WTC11 (cell line): ENCODE data around the gene MGMT. TPM values are rescaled to one million over a fixed set of nuclear protein-coding genes. Genes with fewer than 3 reads are reported as not detected.

Experiments used
- ATAC-seq: fragments of 200-7000 bp; cut with Tn5 transposase; 2 replicates; pipeline ENCODE4 v1.10.0; 2021; ENCODE audit warnings: mild to moderate bottlenecking, moderate library complexity
- CTCF ChIA-PET: fragments of 300-600 bp; sonication (Branson Sonifier 250); formaldehyde crosslinking; loops from one replicate; lab custom pipeline; 2021; ENCODE audit warnings: antibody characterized with exemption; lab: Charles Lee
- POLR2A ChIA-PET: fragments of 350-600 bp; sonication (Branson Sonifier 250); formaldehyde crosslinking; loops from one replicate; lab custom pipeline; 2021; ENCODE audit warnings: antibody characterized with exemption; lab: Charles Lee
- DNase-seq: peaks from one replicate; pipeline ENCODE4 v3.0.0; 2021; ENCODE audit warnings: low spot score
- H3K27ac Mint-ChIP-seq: 2 replicates; pipeline ENCODE4 v1.8.0; 2021; ENCODE audit warnings: mixed read lengths
- H3K27me3 Mint-ChIP-seq: 2 replicates; pipeline ENCODE4 v1.8.0; 2021; ENCODE audit warnings: low read depth, mild to moderate bottlenecking, moderate library complexity, mixed read lengths
- H3K36me3 Mint-ChIP-seq: 2 replicates; pipeline ENCODE4 v1.8.0; 2021; ENCODE audit warnings: mixed read lengths
- H3K4me1 Mint-ChIP-seq: 2 replicates; pipeline ENCODE4 v1.8.0; 2022; ENCODE audit warnings: mixed read lengths
- H3K4me3 Mint-ChIP-seq: 2 replicates; pipeline ENCODE4 v1.8.0; 2021; ENCODE audit warnings: mild to moderate bottlenecking, moderate library complexity, mixed read lengths
- H3K9me3 Mint-ChIP-seq: 2 replicates; pipeline ENCODE4 v1.8.0; 2021; ENCODE audit warnings: mixed read lengths
- EMX1 ChIP-seq: fragments of 250-450 bp; sonication (Bioruptor Pico); IDR thresholded peaks from 2 replicates; pipeline ENCODE4 v1.8.0; 2021; ENCODE audit warnings: mild to moderate bottlenecking
- ESRRA ChIP-seq: sonication (generic); formaldehyde crosslinking; IDR thresholded peaks from 2 replicates; pipeline ENCODE4 v1.8.1; 2022; ENCODE audit warnings: mild to moderate bottlenecking, missing genetic modification reagents, borderline replicate concordance
- ETV6 ChIP-seq: sonication (generic); formaldehyde crosslinking; IDR thresholded peaks from 2 replicates; pipeline ENCODE4 v1.8.1; 2022; ENCODE audit warnings: mild to moderate bottlenecking, missing genetic modification reagents
- FOXJ3 ChIP-seq: sonication (generic); formaldehyde crosslinking; IDR thresholded peaks from 2 replicates; pipeline ENCODE4 v1.9.0; 2021; ENCODE audit warnings: missing genetic modification reagents, mild to moderate bottlenecking, borderline replicate concordance
- FOXP1 ChIP-seq: sonication (generic); formaldehyde crosslinking; IDR thresholded peaks from 2 replicates; pipeline ENCODE4 v1.8.0; 2022; ENCODE audit warnings: missing genetic modification reagents, mild to moderate bottlenecking, moderate library complexity, borderline replicate concordance
- GRHL2 ChIP-seq: fragments of 250-450 bp; sonication (Bioruptor Pico); IDR thresholded peaks from 2 replicates; pipeline ENCODE4 v1.8.0; 2022; ENCODE audit warnings: mild to moderate bottlenecking, moderate library complexity; ENCODE audit not compliant: insufficient replicate concordance, severe bottlenecking
- GTF2I ChIP-seq: fragments of 250-450 bp; sonication (Bioruptor Pico); conservative IDR thresholded peaks from 2 replicates; pipeline ENCODE4 v1.4.0; 2021; ENCODE audit warnings: mild to moderate bottlenecking
- IRF2 ChIP-seq: sonication (generic); formaldehyde crosslinking; IDR thresholded peaks from 2 replicates; pipeline ENCODE4 v1.8.0; 2022; ENCODE audit warnings: low read depth, missing genetic modification reagents, borderline replicate concordance
- JAZF1 ChIP-seq: fragments of 250-450 bp; sonication (Bioruptor Pico); IDR thresholded peaks from 2 replicates; pipeline ENCODE4 v1.9.0; 2021; ENCODE audit warnings: moderate library complexity, mild to moderate bottlenecking, inconsistent platforms
- OVOL2 ChIP-seq: fragments of 250-450 bp; sonication (Bioruptor Pico); IDR thresholded peaks from 2 replicates; pipeline ENCODE4 v1.9.0; 2021; ENCODE audit warnings: mild to moderate bottlenecking, borderline replicate concordance
- ZNF396 ChIP-seq: fragments of 250-450 bp; sonication (Bioruptor Pico); IDR thresholded peaks from 2 replicates; pipeline ENCODE4 v1.8.0; 2021; ENCODE audit warnings: mild to moderate bottlenecking, moderate library complexity, borderline replicate concordance
- ZNF416 ChIP-seq: fragments of 250-450 bp; sonication (Bioruptor Pico); IDR thresholded peaks from 2 replicates; pipeline ENCODE4 v1.9.0; 2021; ENCODE audit warnings: mild to moderate bottlenecking, inconsistent platforms
- total RNA-seq: library from RNA; stranded (reverse); gene quantifications from 3 replicates; pipeline ENCODE4 v1.2.3, GENCODE V29; 2021
- TF ChIP-seq, protein P1 (sequence below): sonication (generic); formaldehyde crosslinking; IDR thresholded peaks from 2 replicates; pipeline ENCODE4 v1.8.1; 2023; ENCODE audit warnings: mild to moderate bottlenecking, missing genetic modification reagents, moderate library complexity
- TF ChIP-seq, protein P2 (sequence below): fragments of 250-450 bp; sonication (Bioruptor Pico); IDR thresholded peaks from 2 replicates; pipeline ENCODE4 v1.9.0; 2021; ENCODE audit warnings: mild to moderate bottlenecking
- TF ChIP-seq, protein P3 (sequence below): sonication (generic); formaldehyde crosslinking; IDR thresholded peaks from 2 replicates; pipeline ENCODE4 v1.8.0; 2022; ENCODE audit warnings: mild to moderate bottlenecking, missing genetic modification reagents
- TF ChIP-seq, protein P4 (sequence below): sonication (generic); formaldehyde crosslinking; IDR thresholded peaks from 2 replicates; pipeline ENCODE4 v1.8.1; 2023; ENCODE audit warnings: mild to moderate bottlenecking, missing genetic modification reagents, borderline replicate concordance

Gene MGMT
- total RNA-seq, 1 experiment from 2014 or later: 11.8 TPM

DNA sequence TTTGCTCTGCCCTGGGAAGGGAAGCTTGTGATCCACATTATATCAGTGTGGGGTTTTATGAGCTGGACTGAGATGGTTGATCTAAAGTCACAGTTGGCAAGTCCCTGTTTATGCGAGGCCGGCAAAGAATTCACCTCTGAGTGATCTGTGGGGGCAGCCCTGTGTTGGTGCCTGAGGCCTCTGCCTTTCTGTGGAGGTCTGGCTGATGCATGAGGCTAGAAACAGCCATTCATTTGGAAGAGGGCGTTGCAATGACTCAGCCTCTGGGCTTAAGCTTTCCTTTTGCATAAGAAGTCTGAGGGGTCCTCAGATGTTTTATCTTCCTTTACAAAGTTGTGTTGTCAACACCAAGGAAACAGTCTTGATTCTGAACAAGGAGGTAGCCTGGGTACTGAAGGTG lies 126.9 kb downstream of the MGMT start:
- no peak for DNase-seq
- POLR2A ChIA-PET: interaction anchor here (0.6 kb wide), 1 partner anchor 193 kb away, joined by 6 read pairs; no protein-coding TSS in a partner anchor
- CTCF ChIA-PET: no interaction called here
- peaks cover 11% of the 10 kb centered on the region; the same call in 1 of the 2 replicates for H3K36me3 Mint-ChIP-seq
- TF ChIP-seq FOXJ3 (CRISPR knock-in tag) (no peak), FOXP1 (CRISPR knock-in tag) (no peak)
- TF ChIP-seq, protein P1, sequence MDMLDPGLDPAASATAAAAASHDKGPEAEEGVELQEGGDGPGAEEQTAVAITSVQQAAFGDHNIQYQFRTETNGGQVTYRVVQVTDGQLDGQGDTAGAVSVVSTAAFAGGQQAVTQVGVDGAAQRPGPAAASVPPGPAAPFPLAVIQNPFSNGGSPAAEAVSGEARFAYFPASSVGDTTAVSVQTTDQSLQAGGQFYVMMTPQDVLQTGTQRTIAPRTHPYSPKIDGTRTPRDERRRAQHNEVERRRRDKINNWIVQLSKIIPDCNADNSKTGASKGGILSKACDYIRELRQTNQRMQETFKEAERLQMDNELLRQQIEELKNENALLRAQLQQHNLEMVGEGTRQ: no peak
- TF ChIP-seq, all 79 proteins: peak for 0
- Mint-ChIP-seq H3K9me3 (0 out of 2 replicates have a peak, but pooled peaks cover 3% of the 10 kb centered on the region), H3K27me3 (no peaks in the 10 kb centered on the region), H3K4me1 (peaks cover 11% of the 10 kb centered on the region), H3K27ac (0 out of 2 replicates have a peak overlapping the region, but pooled peaks have one; percentile 93), H3K4me3 (no peak overlapping the region)
- peak; percentile 58 for ATAC-seq

DNA sequence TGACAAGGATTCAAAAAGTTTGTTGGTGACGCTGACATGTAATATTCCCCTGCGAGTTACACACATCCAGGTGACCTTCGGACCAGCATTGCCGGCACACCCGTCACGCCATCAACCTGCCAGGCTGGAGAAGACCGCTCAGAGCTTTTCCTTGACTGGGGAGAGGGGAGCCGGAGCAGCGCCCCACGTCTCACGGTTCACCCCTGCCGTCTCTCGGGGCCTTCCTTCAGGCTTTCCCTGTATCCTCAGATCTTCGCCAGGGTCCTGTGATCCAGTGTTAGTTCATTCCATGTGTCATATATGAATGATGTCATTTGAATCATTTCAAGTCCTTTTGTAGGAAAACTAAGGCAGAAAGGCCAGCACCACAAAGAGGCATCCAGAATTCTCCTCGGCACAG lies 127.8 kb downstream of the MGMT start:
- ATAC-seq (no peak), DNase-seq (no peak)
- TF ChIP-seq EMX1 (CRISPR knock-in tag) (no peak), ZNF396 (CRISPR knock-in tag) (no peak)
- TF ChIP-seq, protein P2, sequence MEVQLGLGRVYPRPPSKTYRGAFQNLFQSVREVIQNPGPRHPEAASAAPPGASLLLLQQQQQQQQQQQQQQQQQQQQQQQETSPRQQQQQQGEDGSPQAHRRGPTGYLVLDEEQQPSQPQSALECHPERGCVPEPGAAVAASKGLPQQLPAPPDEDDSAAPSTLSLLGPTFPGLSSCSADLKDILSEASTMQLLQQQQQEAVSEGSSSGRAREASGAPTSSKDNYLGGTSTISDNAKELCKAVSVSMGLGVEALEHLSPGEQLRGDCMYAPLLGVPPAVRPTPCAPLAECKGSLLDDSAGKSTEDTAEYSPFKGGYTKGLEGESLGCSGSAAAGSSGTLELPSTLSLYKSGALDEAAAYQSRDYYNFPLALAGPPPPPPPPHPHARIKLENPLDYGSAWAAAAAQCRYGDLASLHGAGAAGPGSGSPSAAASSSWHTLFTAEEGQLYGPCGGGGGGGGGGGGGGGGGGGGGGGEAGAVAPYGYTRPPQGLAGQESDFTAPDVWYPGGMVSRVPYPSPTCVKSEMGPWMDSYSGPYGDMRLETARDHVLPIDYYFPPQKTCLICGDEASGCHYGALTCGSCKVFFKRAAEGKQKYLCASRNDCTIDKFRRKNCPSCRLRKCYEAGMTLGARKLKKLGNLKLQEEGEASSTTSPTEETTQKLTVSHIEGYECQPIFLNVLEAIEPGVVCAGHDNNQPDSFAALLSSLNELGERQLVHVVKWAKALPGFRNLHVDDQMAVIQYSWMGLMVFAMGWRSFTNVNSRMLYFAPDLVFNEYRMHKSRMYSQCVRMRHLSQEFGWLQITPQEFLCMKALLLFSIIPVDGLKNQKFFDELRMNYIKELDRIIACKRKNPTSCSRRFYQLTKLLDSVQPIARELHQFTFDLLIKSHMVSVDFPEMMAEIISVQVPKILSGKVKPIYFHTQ: no peak
- ChIA-PET CTCF (no interaction called here), POLR2A (no interaction called here)
- Mint-ChIP-seq H3K27ac (no peak overlapping the region), H3K4me1 (peaks cover 11% of the 10 kb centered on the region), H3K36me3 (peaks cover 8% of the 10 kb centered on the region; the same call in 1 of the 2 replicates), H3K4me3 (no peak overlapping the region), H3K9me3 (peaks cover 6% of the 10 kb centered on the region), H3K27me3 (no peaks in the 10 kb centered on the region)

DNA sequence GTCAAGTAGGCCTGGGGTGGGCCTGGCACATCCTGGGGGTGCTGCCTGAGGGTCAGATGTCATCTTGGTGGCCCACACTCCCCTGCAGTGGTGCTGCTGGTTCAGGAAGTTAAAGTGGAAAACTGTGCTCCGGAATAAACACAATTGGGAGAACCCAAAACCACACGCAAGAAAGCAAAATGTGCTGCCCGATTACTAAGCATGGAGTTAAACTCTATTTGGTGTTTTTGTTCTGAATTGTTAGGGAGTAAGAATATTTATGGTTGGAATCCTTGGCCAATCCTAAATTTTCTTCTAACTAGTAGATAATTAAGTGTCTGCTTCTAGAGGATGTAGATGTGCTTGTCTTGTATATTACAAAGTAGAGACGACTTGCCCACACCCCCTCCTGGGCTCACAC lies 131.4 kb downstream of the MGMT start:
- TF ChIP-seq ETV6 (CRISPR knock-in tag): no peak
- no peak for TF ChIP-seq JAZF1
- no peak for TF ChIP-seq IRF2 (CRISPR knock-in tag)
- no peak for TF ChIP-seq GTF2I (CRISPR knock-in tag)
- TF ChIP-seq ESRRA (CRISPR knock-in tag): no peak
- TF ChIP-seq OVOL2 (CRISPR knock-in tag): no peak
- ChIA-PET POLR2A (no interaction called here), CTCF (no interaction called here)

DNA sequence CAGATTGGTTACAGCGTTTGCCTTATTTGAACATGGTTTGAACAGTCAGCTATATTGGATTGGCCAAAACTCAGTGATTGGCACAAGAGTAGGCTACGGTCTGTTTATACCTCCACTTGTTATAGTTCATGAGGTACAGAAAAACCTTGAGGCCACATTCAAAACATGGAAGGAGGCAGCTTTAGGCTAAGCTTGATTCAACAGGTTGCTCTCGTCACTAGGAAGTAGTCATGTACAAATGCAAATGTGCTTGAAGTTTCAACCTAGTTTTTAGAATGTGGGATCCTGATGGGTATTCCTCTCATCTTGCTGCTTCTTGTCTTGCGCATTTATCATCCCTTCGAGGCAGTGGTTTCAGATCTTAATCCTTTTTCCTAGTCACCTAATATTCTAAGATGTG lies 132.1 kb downstream of the MGMT start:
- ATAC-seq: no peak
- peaks cover 6% of the 10 kb centered on the region for H3K9me3 Mint-ChIP-seq
- no peaks in the 10 kb centered on the region for H3K27me3 Mint-ChIP-seq
- H3K4me3 Mint-ChIP-seq: no peak overlapping the region
- CTCF ChIA-PET: no interaction called here
- POLR2A ChIA-PET: no interaction called here
- no peak overlapping the region for H3K27ac Mint-ChIP-seq
- peaks cover 17% of the 10 kb centered on the region for H3K4me1 Mint-ChIP-seq
- peaks cover 8% of the 10 kb centered on the region; the same call in 1 of the 2 replicates for H3K36me3 Mint-ChIP-seq
- no peak for DNase-seq
- TF ChIP-seq, protein P3, sequence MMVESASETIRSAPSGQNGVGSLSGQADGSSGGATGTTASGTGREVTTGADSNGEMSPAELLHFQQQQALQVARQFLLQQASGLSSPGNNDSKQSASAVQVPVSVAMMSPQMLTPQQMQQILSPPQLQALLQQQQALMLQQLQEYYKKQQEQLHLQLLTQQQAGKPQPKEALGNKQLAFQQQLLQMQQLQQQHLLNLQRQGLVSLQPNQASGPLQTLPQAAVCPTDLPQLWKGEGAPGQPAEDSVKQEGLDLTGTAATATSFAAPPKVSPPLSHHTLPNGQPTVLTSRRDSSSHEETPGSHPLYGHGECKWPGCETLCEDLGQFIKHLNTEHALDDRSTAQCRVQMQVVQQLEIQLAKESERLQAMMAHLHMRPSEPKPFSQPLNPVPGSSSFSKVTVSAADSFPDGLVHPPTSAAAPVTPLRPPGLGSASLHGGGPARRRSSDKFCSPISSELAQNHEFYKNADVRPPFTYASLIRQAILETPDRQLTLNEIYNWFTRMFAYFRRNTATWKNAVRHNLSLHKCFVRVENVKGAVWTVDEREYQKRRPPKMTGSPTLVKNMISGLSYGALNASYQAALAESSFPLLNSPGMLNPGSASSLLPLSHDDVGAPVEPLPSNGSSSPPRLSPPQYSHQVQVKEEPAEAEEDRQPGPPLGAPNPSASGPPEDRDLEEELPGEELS (CRISPR knock-in tag): no peak
- TF ChIP-seq, protein P4, sequence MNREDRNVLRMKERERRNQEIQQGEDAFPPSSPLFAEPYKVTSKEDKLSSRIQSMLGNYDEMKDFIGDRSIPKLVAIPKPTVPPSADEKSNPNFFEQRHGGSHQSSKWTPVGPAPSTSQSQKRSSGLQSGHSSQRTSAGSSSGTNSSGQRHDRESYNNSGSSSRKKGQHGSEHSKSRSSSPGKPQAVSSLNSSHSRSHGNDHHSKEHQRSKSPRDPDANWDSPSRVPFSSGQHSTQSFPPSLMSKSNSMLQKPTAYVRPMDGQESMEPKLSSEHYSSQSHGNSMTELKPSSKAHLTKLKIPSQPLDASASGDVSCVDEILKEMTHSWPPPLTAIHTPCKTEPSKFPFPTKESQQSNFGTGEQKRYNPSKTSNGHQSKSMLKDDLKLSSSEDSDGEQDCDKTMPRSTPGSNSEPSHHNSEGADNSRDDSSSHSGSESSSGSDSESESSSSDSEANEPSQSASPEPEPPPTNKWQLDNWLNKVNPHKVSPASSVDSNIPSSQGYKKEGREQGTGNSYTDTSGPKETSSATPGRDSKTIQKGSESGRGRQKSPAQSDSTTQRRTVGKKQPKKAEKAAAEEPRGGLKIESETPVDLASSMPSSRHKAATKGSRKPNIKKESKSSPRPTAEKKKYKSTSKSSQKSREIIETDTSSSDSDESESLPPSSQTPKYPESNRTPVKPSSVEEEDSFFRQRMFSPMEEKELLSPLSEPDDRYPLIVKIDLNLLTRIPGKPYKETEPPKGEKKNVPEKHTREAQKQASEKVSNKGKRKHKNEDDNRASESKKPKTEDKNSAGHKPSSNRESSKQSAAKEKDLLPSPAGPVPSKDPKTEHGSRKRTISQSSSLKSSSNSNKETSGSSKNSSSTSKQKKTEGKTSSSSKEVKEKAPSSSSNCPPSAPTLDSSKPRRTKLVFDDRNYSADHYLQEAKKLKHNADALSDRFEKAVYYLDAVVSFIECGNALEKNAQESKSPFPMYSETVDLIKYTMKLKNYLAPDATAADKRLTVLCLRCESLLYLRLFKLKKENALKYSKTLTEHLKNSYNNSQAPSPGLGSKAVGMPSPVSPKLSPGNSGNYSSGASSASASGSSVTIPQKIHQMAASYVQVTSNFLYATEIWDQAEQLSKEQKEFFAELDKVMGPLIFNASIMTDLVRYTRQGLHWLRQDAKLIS (CRISPR knock-in tag): no peak
- TF ChIP-seq GRHL2 (CRISPR knock-in tag) (no peak), ZNF416 (CRISPR knock-in tag) (no peak)

More for the DNA sequence above, 131.4 kb downstream of the MGMT start:
- H3K4me3 Mint-ChIP-seq: no peak overlapping the region
- no peak for ATAC-seq
- peaks cover 8% of the 10 kb centered on the region; the same call in 1 of the 2 replicates for H3K36me3 Mint-ChIP-seq
- no peak for DNase-seq
- peaks cover 6% of the 10 kb centered on the region for H3K9me3 Mint-ChIP-seq
- no peaks in the 10 kb centered on the region for H3K27me3 Mint-ChIP-seq
- H3K27ac Mint-ChIP-seq: no peak overlapping the region
- peaks cover 21% of the 10 kb centered on the region for H3K4me1 Mint-ChIP-seq
